SU-DHL-6 (cell line): ENCODE data around the gene TAOK2.

ENCODE experiments used
- EZH2phosphoT487 ChIP-seq: fragments of 200-600 bp; sonication (generic), shearing (Covaris generic); conservative IDR thresholded peaks from 2 replicates; pipeline ENCODE4 v1.6.1; 2018; ENCODE audit warnings: mild to moderate bottlenecking, antibody characterized with exemption, low read length, moderate library complexity, mixed read lengths
- TF ChIP-seq, protein P1 (sequence below): fragments of 200-600 bp; sonication (generic); IDR thresholded peaks from one replicate; pipeline ENCODE4 v1.5.1; 2017; ENCODE audit warnings: antibody characterized with exemption, mild to moderate bottlenecking, low read length, moderate library complexity; ENCODE audit not compliant: insufficient read depth, poor library complexity, severe bottlenecking

- TF ChIP-seq, protein P1, sequence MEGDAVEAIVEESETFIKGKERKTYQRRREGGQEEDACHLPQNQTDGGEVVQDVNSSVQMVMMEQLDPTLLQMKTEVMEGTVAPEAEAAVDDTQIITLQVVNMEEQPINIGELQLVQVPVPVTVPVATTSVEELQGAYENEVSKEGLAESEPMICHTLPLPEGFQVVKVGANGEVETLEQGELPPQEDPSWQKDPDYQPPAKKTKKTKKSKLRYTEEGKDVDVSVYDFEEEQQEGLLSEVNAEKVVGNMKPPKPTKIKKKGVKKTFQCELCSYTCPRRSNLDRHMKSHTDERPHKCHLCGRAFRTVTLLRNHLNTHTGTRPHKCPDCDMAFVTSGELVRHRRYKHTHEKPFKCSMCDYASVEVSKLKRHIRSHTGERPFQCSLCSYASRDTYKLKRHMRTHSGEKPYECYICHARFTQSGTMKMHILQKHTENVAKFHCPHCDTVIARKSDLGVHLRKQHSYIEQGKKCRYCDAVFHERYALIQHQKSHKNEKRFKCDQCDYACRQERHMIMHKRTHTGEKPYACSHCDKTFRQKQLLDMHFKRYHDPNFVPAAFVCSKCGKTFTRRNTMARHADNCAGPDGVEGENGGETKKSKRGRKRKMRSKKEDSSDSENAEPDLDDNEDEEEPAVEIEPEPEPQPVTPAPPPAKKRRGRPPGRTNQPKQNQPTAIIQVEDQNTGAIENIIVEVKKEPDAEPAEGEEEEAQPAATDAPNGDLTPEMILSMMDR, result no peak
- no peak for TF ChIP-seq EZH2phosphoT487
These were observed 11.7 kb downstream of the TAOK2 start for GRCh38 chr16:29985271-29985811.
